Measurements from ENCODE around the gene RENBP. TPM values are rescaled to one million over a fixed set of nuclear protein-coding genes. Genes with fewer than 3 reads are reported as not detected.
A peak's percentile ranks its signal among the peaks of the same experiment; 100 is the strongest.

Gene RENBP
- total RNA-seq, 1 experiment from 2014 or later = 7.1 TPM

DNA sequence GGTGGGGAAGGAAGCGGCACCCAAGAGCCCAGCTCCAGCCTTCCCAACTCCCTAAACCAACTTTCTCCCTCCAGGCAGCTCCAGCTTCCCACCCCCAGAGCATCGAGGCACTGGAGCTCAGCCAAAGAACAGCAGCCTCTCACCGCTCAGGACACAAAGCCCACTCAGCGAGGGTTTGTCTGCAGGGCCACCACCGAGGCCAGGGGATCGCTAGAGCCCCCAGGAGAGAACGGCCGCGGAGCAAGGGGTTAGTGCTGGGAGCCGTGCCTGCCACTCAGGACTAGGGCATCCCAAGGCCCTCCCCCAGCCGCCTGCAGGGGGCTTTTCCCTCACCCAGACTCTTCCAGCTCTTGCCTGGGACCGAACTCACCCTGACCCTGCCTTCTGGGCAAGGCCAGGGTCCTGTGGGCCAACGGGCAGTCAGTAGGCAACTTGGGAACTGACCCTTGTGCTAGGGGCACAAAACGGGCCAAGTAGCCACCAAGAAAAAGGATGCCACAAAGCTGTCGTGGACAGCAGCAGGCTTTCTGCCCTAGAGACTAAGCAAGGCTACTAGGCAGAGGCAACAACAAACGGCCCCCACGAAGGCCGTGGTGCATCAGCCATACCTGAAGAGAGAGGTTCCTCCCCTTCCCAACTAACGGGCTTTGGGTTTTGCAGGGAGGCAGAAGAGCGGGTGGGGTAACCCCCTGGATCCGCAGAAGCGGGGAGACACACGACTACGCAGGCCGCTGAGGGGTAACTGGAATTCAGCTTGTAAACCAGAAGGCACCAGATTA is 24.9 kb upstream of the RENBP start:
- Histone ChIP-seq H2BK12ac (ENCODE audit: insufficient read length, low read depth, low read length) (no peak overlapping the region), H4K5ac (ENCODE audit: insufficient read length, low read depth, low read length) (no peak overlapping the region), H3K4me1 (ENCODE audit: insufficient read depth, low read length) (peaks cover 4% of the 10 kb centered on the region; the same call in 1 of the 2 replicates), H2BK15ac (ENCODE audit: low read depth, low read length) (no peak overlapping the region), H2BK20ac (ENCODE audit: low read depth, low read length, poor library complexity, severe bottlenecking) (no peak overlapping the region), H2AK5ac (ENCODE audit: insufficient read length, low read length) (no peak overlapping the region), H3K9me3 (ENCODE audit: control insufficient read depth, low read depth, low read length) (no peaks in the 10 kb centered on the region), H3K79me1 (ENCODE audit: insufficient read depth, low read depth, low read length, poor library complexity, severe bottlenecking) (peaks cover 5% of the 10 kb centered on the region), H2BK120ac (ENCODE audit: low read depth, low read length, poor library complexity, severe bottlenecking) (no peak overlapping the region), H3K4me2 (ENCODE audit: insufficient read depth, insufficient read length, low read length) (peak overlapping the region; percentile 80), H3K4ac (ENCODE audit: low read depth, low read length) (no peak overlapping the region), H3K56ac (ENCODE audit: insufficient read length, low read depth, low read length) (no peak overlapping the region), H4K91ac (ENCODE audit: insufficient read length, low read depth, low read length) (no peak overlapping the region), H3K27ac (ENCODE audit: insufficient read length, low read depth, low read length) (no peak overlapping the region), H3K18ac (ENCODE audit: insufficient read length, low read depth, low read length) (no peak overlapping the region), H3T11ph (ENCODE audit: low read length) (no peak overlapping the region), H3K23ac (ENCODE audit: insufficient read length, low read depth, low read length) (no peak overlapping the region), H3K23me2 (ENCODE audit: insufficient read length, low read depth, low read length, poor library complexity, severe bottlenecking) (peaks cover 18% of the 10 kb centered on the region), H4K8ac (replicated peaks; ENCODE audit: insufficient read length, low read depth, low read length) (no peak overlapping the region), H3K27me3 (ENCODE audit: insufficient read depth, low read length) (no peaks in the 10 kb centered on the region), H2AFZ (ENCODE audit: low read length) (no peak overlapping the region), H4K20me1 (ENCODE audit: control insufficient read depth, insufficient read depth, insufficient read length) (no peaks in the 10 kb centered on the region), H2BK5ac (ENCODE audit: insufficient read length, low read length) (no peak overlapping the region), H3K9ac (ENCODE audit: extremely low read depth, insufficient read length, low read length) (peak overlapping the region; percentile 34), H3K14ac (ENCODE audit: insufficient read depth, low read length) (no peak overlapping the region; the same call in 1 of the 2 replicates), H3K79me2 (ENCODE audit: insufficient read depth, low read length) (peaks cover 50% of the 10 kb centered on the region; the same call in 1 of the 2 replicates)
- H3K4me1 Mint-ChIP-seq = peaks cover 38 to 49% of the 10 kb centered on the region in 2 experiments
- no peak for DNase-seq
- TF ChIP-seq, protein P1, sequence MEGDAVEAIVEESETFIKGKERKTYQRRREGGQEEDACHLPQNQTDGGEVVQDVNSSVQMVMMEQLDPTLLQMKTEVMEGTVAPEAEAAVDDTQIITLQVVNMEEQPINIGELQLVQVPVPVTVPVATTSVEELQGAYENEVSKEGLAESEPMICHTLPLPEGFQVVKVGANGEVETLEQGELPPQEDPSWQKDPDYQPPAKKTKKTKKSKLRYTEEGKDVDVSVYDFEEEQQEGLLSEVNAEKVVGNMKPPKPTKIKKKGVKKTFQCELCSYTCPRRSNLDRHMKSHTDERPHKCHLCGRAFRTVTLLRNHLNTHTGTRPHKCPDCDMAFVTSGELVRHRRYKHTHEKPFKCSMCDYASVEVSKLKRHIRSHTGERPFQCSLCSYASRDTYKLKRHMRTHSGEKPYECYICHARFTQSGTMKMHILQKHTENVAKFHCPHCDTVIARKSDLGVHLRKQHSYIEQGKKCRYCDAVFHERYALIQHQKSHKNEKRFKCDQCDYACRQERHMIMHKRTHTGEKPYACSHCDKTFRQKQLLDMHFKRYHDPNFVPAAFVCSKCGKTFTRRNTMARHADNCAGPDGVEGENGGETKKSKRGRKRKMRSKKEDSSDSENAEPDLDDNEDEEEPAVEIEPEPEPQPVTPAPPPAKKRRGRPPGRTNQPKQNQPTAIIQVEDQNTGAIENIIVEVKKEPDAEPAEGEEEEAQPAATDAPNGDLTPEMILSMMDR (conservative IDR thresholded peaks at IDR 0.05) = no peak
- peak overlapping the region; percentile 14 to 90 (median 79); a peak in 6 of 7 replicates for H3K27ac Mint-ChIP-seq
- peak overlapping the region; percentile 100 for H3K4me3 Mint-ChIP-seq
- no peaks in the 10 kb centered on the region for H3K27me3 Mint-ChIP-seq (ENCODE audit: low read depth)
- peaks cover 4 to 5% of the 10 kb centered on the region in 2 experiments; a peak in 3 of 5 replicates for H3K9me3 Mint-ChIP-seq
- H3K36me3 Mint-ChIP-seq (ENCODE audit: insufficient read depth in 1 of 3, low read depth in 3 of 3) = peaks cover 14 to 32% (median 15%) of the 10 kb centered on the region in 3 experiments
- WGBS (ENCODE audit: extremely low coverage, insufficient read length, low lambda C conversion rate) = no CpG with 5 or more reads among the region's 25 CpGs
